Measurements from ENCODE around the gene CSF1. TPM values are rescaled to one million over a fixed set of nuclear protein-coding genes. Genes with fewer than 3 reads are reported as not detected.
"Not testable (repeated sequence)": the region's sequence is repeated elsewhere in the genome, so short reads cannot be mapped to it uniquely, and the experiment has no call there.

The CSF1 gene
- polyA plus RNA-seq, 2 of the 4 experiments (the other 2 are of a cell fraction): 35.1 to 36.3 TPM

DNA sequence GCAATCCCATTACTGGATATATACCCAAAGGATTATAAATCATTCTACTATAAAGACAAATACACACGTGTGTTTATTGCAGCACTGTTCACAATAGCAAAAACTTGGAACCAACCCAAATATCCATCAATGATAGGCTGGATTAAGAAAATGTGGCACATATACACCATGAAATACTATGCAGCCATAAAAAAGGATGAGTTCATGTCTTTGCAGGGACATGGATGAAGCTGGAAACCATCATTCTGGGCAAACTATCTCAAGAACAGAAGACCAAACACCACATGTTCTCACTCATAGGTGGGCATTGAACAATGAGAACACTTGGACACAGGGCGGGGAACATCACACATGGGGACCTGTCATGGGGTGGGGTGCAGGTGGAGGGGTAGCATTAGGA lies 49.0 kb upstream of the CSF1 start:
- H3K4me3 ChIP-seq; H3K9me3 ChIP-seq; ATAC-seq; H3K27ac ChIP-seq; DNase-seq (ENCODE audit: low read depth in 1 of 2, low spot score in 1 of 2); CTCF ChIA-PET; H3K4me2 ChIP-seq; H3K4me1 ChIP-seq; FAIRE-seq; POLR2A ChIA-PET: not testable (repeated sequence)
- 71% methylated on average over 2 of the region's 2 CpGs for WGBS (ENCODE audit: missing lambda C conversion rate)

DNA sequence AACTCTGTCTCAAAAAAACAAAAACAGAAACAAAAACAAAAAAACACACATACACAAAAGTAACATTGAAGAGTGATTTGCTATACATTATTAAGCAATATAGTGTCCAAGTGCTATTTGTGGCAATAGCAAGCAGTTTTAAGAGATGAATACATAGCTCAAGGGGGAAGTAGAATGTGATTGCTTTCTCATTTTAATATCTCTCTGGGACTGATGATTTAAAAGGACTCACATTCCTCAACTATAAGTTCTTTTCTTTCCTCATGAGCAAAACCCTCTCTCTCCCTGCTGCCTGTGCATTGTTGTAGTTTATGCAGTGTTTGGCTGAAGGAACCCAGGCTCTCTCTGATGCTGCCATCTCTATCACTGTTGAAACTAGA lies 47.0 kb upstream of the CSF1 start:
- POLR2A ChIA-PET: no interaction called here
- Histone ChIP-seq H3K9me3 (no peaks in the 10 kb centered on the region; the same call in 2 of the 3 replicates), H3K4me1 (no peaks in the 10 kb centered on the region), H3K4me2 (no peak overlapping the region), H3K27ac (no peak overlapping the region), H3K4me3 (no peak overlapping the region)
- no peak for FAIRE-seq
- CTCF ChIA-PET: interaction anchor here (1.2 kb wide), 1 partner anchor 121 kb away, joined by 4 read pairs; the partner anchor contains the start of gene AHCYL1
- DNase-seq (ENCODE audit: low read depth in 1 of 2, low spot score in 1 of 2): no peak
- TF ChIP-seq RNF2 (IDR thresholded peaks at IDR 0.05; ENCODE audit: borderline replicate concordance, low read depth) (no peak), MYC (IDR thresholded peaks at IDR 0.05; ENCODE audit: borderline replicate concordance, low read length) (no peak), TP53 (CRISPR knock-in tag; IDR thresholded peaks at IDR 0.05) (no peak), ZFP36 (IDR thresholded peaks at IDR 0.05; ENCODE audit: borderline replicate concordance, partially characterized antibody) (no peak), MAFK (IDR thresholded peaks at IDR 0.05; ENCODE audit: partially characterized antibody) (no peak), SREBF2 (IDR thresholded peaks at IDR 0.05) (no peak), MAZ (IDR thresholded peaks at IDR 0.05; ENCODE audit: borderline replicate concordance, low read depth, low read length) (no peak), CEBPB (IDR thresholded peaks at IDR 0.05) (no peak), GATA3 (IDR thresholded peaks at IDR 0.05; ENCODE audit: borderline replicate concordance) (no peak), RFX5 (IDR thresholded peaks at IDR 0.05) (no peak), JUNB (IDR thresholded peaks at IDR 0.05) (no peak), FOSB (CRISPR knock-in tag; IDR thresholded peaks at IDR 0.05) (no peak), ZNF302 (CRISPR knock-in tag; IDR thresholded peaks at IDR 0.05) (no peak), TFCP2L1 (CRISPR knock-in tag; IDR thresholded peaks at IDR 0.05) (no peak), FOSL2 (IDR thresholded peaks at IDR 0.05) (no peak), FOSL2 (CRISPR knock-in tag; IDR thresholded peaks at IDR 0.05) (no peak)
- TF ChIP-seq, protein P1, sequence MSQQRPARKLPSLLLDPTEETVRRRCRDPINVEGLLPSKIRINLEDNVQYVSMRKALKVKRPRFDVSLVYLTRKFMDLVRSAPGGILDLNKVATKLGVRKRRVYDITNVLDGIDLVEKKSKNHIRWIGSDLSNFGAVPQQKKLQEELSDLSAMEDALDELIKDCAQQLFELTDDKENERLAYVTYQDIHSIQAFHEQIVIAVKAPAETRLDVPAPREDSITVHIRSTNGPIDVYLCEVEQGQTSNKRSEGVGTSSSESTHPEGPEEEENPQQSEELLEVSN (IDR thresholded peaks at IDR 0.05; ENCODE audit: borderline replicate concordance, low read depth): no peak
- TF ChIP-seq, protein P2, sequence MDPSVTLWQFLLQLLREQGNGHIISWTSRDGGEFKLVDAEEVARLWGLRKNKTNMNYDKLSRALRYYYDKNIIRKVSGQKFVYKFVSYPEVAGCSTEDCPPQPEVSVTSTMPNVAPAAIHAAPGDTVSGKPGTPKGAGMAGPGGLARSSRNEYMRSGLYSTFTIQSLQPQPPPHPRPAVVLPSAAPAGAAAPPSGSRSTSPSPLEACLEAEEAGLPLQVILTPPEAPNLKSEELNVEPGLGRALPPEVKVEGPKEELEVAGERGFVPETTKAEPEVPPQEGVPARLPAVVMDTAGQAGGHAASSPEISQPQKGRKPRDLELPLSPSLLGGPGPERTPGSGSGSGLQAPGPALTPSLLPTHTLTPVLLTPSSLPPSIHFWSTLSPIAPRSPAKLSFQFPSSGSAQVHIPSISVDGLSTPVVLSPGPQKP (IDR thresholded peaks at IDR 0.05; ENCODE audit: low read depth, low read length): no peak
- TF ChIP-seq, protein P3, sequence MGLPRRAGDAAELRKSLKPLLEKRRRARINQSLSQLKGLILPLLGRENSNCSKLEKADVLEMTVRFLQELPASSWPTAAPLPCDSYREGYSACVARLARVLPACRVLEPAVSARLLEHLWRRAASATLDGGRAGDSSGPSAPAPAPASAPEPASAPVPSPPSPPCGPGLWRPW (IDR thresholded peaks at IDR 0.05): no peak
- ATAC-seq: no peak

DNA sequence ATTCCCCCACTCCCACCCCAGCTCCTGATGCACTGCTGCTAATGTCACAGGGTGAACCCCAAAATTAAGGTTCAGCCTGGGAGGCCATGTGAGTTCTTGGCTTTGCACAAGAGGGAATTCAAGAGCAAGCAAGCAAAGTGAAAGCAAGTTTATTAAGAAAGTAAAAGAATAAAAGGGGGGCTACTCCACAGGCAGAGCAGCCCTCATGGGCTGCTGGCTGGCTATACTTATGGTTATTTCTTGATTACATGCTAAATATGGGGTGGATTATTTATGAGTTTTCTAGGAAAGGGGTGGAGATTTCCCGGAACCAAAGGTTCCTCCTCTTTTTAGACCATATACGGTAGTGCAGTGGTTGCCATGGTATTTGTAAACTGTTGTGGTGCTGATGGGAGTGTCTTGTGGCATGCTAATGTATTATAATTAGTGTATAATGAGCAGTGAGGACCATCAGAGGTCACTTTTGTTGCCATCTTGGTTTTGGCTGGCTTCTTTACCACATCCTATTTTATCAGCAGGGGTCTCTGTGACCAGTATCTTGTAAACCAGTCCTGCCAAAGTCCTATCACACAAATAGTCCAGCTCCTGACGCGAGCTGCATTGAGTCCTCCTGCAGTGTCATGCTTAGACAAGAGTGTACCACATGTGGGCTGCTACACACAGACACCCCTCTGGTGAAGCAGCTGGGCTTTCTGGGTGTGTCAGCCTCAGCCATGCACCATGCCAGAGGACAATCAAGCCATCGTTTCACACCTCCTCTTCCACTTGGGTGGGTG lies 46.4 kb upstream of the CSF1 start:
- no peaks in the 10 kb centered on the region; the same call in 2 of the 3 replicates for H3K9me3 ChIP-seq
- H3K4me1 ChIP-seq: no peaks in the 10 kb centered on the region
- no peak for DNase-seq (ENCODE audit: low read depth in 1 of 2, low spot score in 1 of 2)
- POLR2A ChIA-PET: no interaction called here
- FAIRE-seq: no peak
- H3K27ac ChIP-seq: no peak overlapping the region
- ATAC-seq: no peak
- H3K4me2 ChIP-seq: no peak overlapping the region
- CTCF ChIA-PET: interaction anchor here (1.2 kb wide), 1 partner anchor 120 kb away, joined by 4 read pairs; the partner anchor contains the start of gene AHCYL1
- 94% methylated on average over 5 of the region's 5 CpGs for WGBS (ENCODE audit: missing lambda C conversion rate)
- H3K4me3 ChIP-seq: no peak overlapping the region
- TF ChIP-seq MYC (IDR thresholded peaks at IDR 0.05; ENCODE audit: borderline replicate concordance, low read length) (no peak), KDM1A (IDR thresholded peaks at IDR 0.05; ENCODE audit: low read depth) (no peak), JUN (IDR thresholded peaks at IDR 0.05) (no peak), HOXB13 (CRISPR knock-in tag; IDR thresholded peaks at IDR 0.05; ENCODE audit: low read depth) (no peak), MAZ (IDR thresholded peaks at IDR 0.05; ENCODE audit: borderline replicate concordance, low read depth, low read length) (no peak), SREBF2 (IDR thresholded peaks at IDR 0.05) (no peak), HEYL (CRISPR knock-in tag; IDR thresholded peaks at IDR 0.05) (no peak), EHF (CRISPR knock-in tag; IDR thresholded peaks at IDR 0.05) (no peak), RAD21 (conservative IDR thresholded peaks at IDR 0.05 in 1 of 2, IDR thresholded peaks at IDR 0.05 in 1 of 2) (no peak), CHD4 (IDR thresholded peaks at IDR 0.05; ENCODE audit: borderline replicate concordance) (no peak), EHMT2 (IDR thresholded peaks at IDR 0.05; ENCODE audit: low read depth) (no peak), MAFK (IDR thresholded peaks at IDR 0.05; ENCODE audit: partially characterized antibody) (no peak), RNF2 (IDR thresholded peaks at IDR 0.05; ENCODE audit: borderline replicate concordance, low read depth) (no peak)
- TF ChIP-seq, protein P4, sequence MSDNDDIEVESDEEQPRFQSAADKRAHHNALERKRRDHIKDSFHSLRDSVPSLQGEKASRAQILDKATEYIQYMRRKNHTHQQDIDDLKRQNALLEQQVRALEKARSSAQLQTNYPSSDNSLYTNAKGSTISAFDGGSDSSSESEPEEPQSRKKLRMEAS (IDR thresholded peaks at IDR 0.05): no peak
- TF ChIP-seq, protein P5, sequence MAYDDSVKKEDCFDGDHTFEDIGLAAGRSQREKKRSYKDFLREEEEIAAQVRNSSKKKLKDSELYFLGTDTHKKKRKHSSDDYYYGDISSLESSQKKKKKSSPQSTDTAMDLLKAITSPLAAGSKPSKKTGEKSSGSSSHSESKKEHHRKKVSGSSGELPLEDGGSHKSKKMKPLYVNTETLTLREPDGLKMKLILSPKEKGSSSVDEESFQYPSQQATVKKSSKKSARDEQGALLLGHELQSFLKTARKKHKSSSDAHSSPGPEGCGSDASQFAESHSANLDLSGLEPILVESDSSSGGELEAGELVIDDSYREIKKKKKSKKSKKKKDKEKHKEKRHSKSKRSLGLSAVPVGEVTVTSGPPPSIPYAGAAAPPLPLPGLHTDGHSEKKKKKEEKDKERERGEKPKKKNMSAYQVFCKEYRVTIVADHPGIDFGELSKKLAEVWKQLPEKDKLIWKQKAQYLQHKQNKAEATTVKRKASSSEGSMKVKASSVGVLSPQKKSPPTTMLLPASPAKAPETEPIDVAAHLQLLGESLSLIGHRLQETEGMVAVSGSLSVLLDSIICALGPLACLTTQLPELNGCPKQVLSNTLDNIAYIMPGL (CRISPR knock-in tag; IDR thresholded peaks at IDR 0.05; ENCODE audit: borderline replicate concordance): no peak
- TF ChIP-seq, protein P2 (IDR thresholded peaks at IDR 0.05; ENCODE audit: low read depth, low read length): no peak

Data from A549 (cell line).